ENCODE results near the gene GPR3. TPM values are rescaled to one million over a fixed set of nuclear protein-coding genes. Genes with fewer than 3 reads are reported as not detected.
A peak's percentile ranks its signal among the peaks of the same experiment; 100 is the strongest.

GPR3 gene
- total and polyA plus RNA-seq, 2 of the 13 experiments (the other 11 are each of a cell fraction or from before 2014, with no cell fraction given), result 1.00 to 2.6 TPM

DNA sequence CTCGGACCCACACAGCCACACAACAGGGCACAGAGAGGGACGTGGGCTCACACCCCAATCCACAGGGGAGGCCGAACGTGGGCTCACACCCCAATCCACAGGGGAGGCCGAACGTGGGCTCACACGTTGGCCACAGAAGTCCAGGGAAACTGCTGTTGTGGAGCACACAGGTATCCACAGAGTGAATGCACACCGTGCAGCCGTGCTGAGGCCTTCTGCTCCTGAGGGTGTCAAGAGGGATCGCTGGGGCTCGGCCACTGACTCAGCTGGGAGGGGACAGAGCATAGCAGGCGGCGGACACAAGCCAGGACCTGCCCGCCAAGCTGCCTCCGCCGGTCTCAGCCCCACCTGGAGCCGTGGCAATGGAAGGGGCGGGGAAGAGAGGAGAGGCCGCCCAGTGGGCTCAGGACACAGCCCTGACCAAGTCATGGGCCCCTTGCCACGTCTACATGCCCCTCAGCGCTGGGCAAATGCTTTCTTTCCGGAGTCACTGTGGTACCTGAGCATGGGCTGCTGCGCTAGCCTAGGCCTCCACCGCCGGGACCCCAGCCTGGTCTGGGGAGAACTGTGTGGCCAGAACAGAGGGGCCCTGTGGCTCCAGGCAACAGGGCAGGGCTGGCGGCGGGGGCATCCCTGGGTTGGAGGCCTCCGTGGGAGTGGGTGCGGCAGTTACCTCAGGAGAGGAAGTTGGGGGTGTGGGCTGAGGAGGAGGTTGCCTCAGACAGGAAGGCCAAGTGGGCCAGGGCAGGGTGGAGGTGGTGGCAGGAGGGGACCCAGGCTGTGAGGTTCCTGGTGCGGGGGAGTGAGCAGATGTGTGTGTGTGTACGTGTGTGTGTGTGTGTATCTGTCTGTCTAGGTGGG is 49.4 kb upstream of the GPR3 start (continued):
- TF ChIP-seq, protein P1, sequence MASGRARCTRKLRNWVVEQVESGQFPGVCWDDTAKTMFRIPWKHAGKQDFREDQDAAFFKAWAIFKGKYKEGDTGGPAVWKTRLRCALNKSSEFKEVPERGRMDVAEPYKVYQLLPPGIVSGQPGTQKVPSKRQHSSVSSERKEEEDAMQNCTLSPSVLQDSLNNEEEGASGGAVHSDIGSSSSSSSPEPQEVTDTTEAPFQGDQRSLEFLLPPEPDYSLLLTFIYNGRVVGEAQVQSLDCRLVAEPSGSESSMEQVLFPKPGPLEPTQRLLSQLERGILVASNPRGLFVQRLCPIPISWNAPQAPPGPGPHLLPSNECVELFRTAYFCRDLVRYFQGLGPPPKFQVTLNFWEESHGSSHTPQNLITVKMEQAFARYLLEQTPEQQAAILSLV (CRISPR knock-in tag; IDR thresholded peaks at IDR 0.05; ENCODE audit: borderline replicate concordance), result no peak; the same call in 1 of the 2 replicates
- TF ChIP-seq ZNF354B (CRISPR knock-in tag; IDR thresholded peaks at IDR 0.05) (no peak), POGZ (CRISPR knock-in tag; IDR thresholded peaks at IDR 0.05) (no peak), MTF1 (CRISPR knock-in tag; IDR thresholded peaks at IDR 0.05) (no peak), GTF2F1 (IDR thresholded peaks at IDR 0.05; ENCODE audit: low read length) (no peak), PHF5A (CRISPR knock-in tag; IDR thresholded peaks at IDR 0.05; ENCODE audit: low read depth, unreplicated experiment) (no peak), ZNF672 (CRISPR knock-in tag; IDR thresholded peaks at IDR 0.05) (no peak), MBNL3 (CRISPR knock-in tag; conservative IDR thresholded peaks at IDR 0.05) (no peak), SOX6 (IDR thresholded peaks at IDR 0.05) (no peak), SOX6 (CRISPR knock-in tag; IDR thresholded peaks at IDR 0.05) (no peak), RCOR2 (CRISPR knock-in tag; IDR thresholded peaks at IDR 0.05) (no peak), CC2D1A (CRISPR knock-in tag; IDR thresholded peaks at IDR 0.05) (no peak), ARNT2 (CRISPR knock-in tag; IDR thresholded peaks at IDR 0.05; ENCODE audit: low read depth) (no peak), ZNF17 (CRISPR knock-in tag; IDR thresholded peaks at IDR 0.05) (no peak), XBP1 (CRISPR knock-in tag; IDR thresholded peaks at IDR 0.05) (no peak), PLSCR1 (CRISPR knock-in tag; IDR thresholded peaks at IDR 0.05; ENCODE audit: borderline replicate concordance) (no peak), ZBTB7A (CRISPR knock-in tag; IDR thresholded peaks at IDR 0.05) (peak; percentile 68; the same call in 1 of the 2 replicates)
- TF ChIP-seq, protein P2, sequence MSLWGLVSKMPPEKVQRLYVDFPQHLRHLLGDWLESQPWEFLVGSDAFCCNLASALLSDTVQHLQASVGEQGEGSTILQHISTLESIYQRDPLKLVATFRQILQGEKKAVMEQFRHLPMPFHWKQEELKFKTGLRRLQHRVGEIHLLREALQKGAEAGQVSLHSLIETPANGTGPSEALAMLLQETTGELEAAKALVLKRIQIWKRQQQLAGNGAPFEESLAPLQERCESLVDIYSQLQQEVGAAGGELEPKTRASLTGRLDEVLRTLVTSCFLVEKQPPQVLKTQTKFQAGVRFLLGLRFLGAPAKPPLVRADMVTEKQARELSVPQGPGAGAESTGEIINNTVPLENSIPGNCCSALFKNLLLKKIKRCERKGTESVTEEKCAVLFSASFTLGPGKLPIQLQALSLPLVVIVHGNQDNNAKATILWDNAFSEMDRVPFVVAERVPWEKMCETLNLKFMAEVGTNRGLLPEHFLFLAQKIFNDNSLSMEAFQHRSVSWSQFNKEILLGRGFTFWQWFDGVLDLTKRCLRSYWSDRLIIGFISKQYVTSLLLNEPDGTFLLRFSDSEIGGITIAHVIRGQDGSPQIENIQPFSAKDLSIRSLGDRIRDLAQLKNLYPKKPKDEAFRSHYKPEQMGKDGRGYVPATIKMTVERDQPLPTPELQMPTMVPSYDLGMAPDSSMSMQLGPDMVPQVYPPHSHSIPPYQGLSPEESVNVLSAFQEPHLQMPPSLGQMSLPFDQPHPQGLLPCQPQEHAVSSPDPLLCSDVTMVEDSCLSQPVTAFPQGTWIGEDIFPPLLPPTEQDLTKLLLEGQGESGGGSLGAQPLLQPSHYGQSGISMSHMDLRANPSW (CRISPR knock-in tag; IDR thresholded peaks at IDR 0.05; ENCODE audit: borderline replicate concordance), result no peak
- TF ChIP-seq, protein P3, sequence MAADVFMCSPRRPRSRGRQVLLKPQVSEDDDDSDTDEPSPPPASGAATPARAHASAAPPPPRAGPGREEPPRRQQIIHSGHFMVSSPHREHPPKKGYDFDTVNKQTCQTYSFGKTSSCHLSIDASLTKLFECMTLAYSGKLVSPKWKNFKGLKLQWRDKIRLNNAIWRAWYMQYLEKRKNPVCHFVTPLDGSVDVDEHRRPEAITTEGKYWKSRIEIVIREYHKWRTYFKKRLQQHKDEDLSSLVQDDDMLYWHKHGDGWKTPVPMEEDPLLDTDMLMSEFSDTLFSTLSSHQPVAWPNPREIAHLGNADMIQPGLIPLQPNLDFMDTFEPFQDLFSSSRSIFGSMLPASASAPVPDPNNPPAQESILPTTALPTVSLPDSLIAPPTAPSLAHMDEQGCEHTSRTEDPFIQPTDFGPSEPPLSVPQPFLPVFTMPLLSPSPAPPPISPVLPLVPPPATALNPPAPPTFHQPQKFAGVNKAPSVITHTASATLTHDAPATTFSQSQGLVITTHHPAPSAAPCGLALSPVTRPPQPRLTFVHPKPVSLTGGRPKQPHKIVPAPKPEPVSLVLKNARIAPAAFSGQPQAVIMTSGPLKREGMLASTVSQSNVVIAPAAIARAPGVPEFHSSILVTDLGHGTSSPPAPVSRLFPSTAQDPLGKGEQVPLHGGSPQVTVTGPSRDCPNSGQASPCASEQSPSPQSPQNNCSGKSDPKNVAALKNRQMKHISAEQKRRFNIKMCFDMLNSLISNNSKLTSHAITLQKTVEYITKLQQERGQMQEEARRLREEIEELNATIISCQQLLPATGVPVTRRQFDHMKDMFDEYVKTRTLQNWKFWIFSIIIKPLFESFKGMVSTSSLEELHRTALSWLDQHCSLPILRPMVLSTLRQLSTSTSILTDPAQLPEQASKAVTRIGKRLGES (CRISPR knock-in tag; IDR thresholded peaks at IDR 0.05; ENCODE audit: borderline replicate concordance), result no peak
